AG10803 (cell line): ENCODE data around the gene NOL4L.

Experiments
- DNase-seq: peaks from one replicate; pipeline ENCODE4 v3.0.0; 2010; ENCODE audit warnings: low read depth
- H3K4me3 ChIP-seq: 2 replicates; pipeline ENCODE4 v1.5.1; 2011; ENCODE audit warnings: mild to moderate bottlenecking, low read length, control low read depth
- CTCF ChIP-seq: conservative IDR thresholded peaks from 2 replicates; pipeline ENCODE4 v1.5.1; 2011; ENCODE audit warnings: mild to moderate bottlenecking, low read length, control low read depth, inconsistent platforms

The NOL4L gene, protein sequence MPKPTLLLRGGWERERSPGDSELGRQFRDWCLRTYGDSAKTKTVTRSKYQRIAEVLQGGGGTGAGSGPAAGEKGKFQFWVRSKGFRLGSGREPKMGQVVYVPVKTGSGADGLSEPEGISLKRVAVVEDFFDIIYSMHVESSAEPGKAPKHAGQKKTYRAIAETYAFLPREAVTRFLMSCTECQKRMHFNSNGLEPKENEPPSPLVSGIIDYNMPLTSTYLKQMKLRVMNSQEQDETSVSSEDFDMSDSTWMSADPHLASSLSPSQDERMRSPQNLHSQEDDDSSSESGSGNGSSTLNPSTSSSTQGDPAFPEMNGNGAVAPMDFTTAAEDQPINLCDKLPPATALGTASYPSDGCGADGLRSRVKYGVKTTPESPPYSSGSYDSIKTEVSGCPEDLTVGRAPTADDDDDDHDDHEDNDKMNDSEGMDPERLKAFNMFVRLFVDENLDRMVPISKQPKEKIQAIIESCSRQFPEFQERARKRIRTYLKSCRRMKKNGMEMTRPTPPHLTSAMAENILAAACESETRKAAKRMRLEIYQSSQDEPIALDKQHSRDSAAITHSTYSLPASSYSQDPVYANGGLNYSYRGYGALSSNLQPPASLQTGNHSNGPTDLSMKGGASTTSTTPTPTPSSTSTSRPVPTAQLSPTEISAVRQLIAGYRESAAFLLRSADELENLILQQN

GRCh38 chr20:32585011-32585585 is at the start of gene NOL4L:
NOL4L (minus strand) TSS chr20:32585333; CDS start chr20:32584890, 443 bp downstream.
- no peak for TF ChIP-seq CTCF
- peak; percentile 14 for DNase-seq
- peak within 1 kb of the TSS; percentile 55 for H3K4me3 ChIP-seq

DNA sequence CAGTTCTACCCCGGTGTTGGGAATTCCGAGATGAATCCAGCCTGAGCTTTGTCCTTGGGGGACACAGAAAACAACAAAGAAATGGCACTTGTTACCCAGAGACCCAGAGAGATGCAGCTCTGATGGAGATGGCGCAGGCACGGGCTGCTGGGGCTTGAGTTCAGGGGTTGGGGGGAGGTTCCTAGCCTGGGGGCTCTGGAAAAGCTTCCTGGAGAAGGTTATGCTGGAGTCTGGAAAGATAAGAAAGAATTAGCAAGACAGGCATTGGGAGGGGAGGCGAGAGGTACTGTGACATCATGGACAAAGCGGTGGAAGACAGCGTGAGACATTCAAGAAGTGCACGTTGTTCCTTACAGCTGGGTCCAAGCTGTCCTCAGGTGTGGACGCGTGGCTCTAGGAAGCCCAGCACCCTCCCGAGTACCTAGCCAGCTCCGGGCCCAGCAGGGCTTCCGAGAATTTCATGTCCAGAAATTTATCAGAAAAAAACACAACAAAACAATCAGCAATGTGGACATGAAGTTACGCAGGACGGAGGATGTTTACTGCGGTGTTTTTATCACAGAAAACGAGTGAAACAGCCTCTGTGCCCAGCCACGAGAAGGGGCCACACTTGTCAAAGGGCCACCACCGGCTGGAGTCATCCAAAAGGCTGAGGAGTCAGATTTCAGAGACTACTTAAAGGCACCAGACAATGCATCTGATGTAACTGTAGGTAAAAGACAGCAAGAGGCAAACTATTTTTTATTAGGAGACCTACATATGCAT is 49.1 kb upstream of the NOL4L start:
- TF ChIP-seq CTCF, result no peak
- peak; percentile 14 for DNase-seq
- no peak overlapping the region for H3K4me3 ChIP-seq

DNA sequence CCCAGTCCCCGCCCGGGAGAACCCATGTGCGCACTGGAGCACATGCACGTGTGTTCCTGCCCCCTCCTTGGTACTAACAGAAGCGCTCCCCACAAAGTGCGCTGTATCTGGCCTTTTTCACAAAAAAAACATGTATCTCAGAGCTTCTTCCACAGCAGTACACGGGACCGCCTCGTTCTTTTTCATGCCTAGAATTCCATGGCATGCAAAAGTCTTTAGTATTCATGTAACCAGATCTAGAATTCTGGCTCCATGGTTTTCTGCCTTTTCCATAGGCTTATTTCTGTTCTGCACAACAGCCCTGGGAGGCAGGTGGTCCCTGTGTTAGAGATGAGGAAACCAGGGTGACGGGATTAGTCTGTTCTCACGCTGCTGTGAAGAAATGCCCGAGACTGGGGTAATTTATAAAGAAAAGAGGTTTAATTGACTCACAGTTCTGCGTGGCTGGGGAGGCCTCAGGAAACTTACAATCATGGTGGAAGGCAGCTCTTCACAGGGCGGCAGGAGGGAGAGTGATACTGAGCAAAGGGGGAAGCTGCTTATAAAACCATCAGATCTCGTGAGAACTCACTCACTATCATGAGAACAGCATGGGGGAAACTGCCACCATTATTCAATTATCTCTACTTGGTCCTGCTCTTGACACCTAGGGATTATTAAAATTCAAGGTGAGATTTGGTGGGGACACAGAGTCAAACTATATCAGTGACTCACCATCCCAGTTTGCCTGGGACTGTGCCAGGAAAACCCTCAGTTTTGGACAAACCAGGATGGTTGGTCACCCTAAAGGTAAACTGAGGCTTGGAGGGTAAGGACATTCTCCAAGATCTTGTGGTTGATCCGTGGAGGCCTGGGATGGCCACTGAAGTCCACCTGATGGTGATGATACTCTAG is 47.6 kb upstream of the NOL4L start:
- no peak overlapping the region for H3K4me3 ChIP-seq
- TF ChIP-seq CTCF, result no peak
- DNase-seq, result no peak

GRCh38 chr20:32631933-32632460 is 46.9 kb upstream of the NOL4L start:
- DNase-seq, result no peak
- no peak for TF ChIP-seq CTCF
- no peak overlapping the region for H3K4me3 ChIP-seq

- DNase-seq, result no peak
- H3K4me3 ChIP-seq, result no peak overlapping the region
- no peak for TF ChIP-seq CTCF
These were observed 44.7 kb upstream of the NOL4L start for GRCh38 chr20:32629813-32630212.

- no peak for DNase-seq
- no peak for TF ChIP-seq CTCF
- no peak overlapping the region for H3K4me3 ChIP-seq
These were observed 43.9 kb upstream of the NOL4L start for GRCh38 chr20:32628960-32629530.
